HepG2 (cell line): ENCODE results near the gene CACNA1D. TPM values are rescaled to one million over a fixed set of nuclear protein-coding genes. Genes with fewer than 3 reads are reported as not detected.
A peak's percentile ranks its signal among the peaks of the same experiment; 100 is the strongest.

ENCODE experiments used
- GRHL1 ChIP-seq: sonication (generic); formaldehyde crosslinking; conservative IDR thresholded peaks from 2 replicates; pipeline ENCODE4 v1.8.0; 2022; ENCODE audit warnings: missing genetic modification reagents
- GTF3A ChIP-seq: sonication (generic); formaldehyde crosslinking; conservative IDR thresholded peaks from 2 replicates; pipeline ENCODE4 v1.4.0; 2020; ENCODE audit warnings: mild to moderate bottlenecking, missing genetic modification reagents
- HDAC2 ChIP-seq: sonication (generic); formaldehyde crosslinking; IDR thresholded peaks from 2 replicates; pipeline ENCODE4 v1.4.0; 2020; ENCODE audit warnings: missing genetic modification reagents
- MAFG ChIP-seq: sonication (generic); formaldehyde crosslinking; IDR thresholded peaks from 2 replicates; pipeline ENCODE4 v1.5.1; 2020; ENCODE audit warnings: mild to moderate bottlenecking, missing genetic modification reagents
- MBD4 ChIP-seq: IDR thresholded peaks from 2 replicates; pipeline ENCODE4 v1.6.1; 2012; ENCODE audit warnings: low read length, inconsistent platforms, borderline replicate concordance
- MYC ChIP-seq: sonication (generic); formaldehyde crosslinking; IDR thresholded peaks from 2 replicates; pipeline ENCODE4 v1.9.0; 2021; ENCODE audit warnings: missing genetic modification reagents, borderline replicate concordance
- PBX3 ChIP-seq: sonication (generic); formaldehyde crosslinking; IDR thresholded peaks from 2 replicates; pipeline ENCODE4 v1.8.1; 2023; ENCODE audit warnings: missing genetic modification reagents, inconsistent platforms, borderline replicate concordance
- RBAK ChIP-seq: sonication (generic); formaldehyde crosslinking; IDR thresholded peaks from 2 replicates; pipeline ENCODE4 v1.5.1; 2020; ENCODE audit warnings: mild to moderate bottlenecking, missing genetic modification reagents
- SAP130 ChIP-seq: IDR thresholded peaks from 2 replicates; pipeline ENCODE4 v1.6.1; 2016; ENCODE audit warnings: low read depth
- SKIL ChIP-seq: sonication (generic); formaldehyde crosslinking; IDR thresholded peaks from 2 replicates; pipeline ENCODE4 v1.8.0; 2022; ENCODE audit warnings: missing genetic modification reagents, mild to moderate bottlenecking, moderate library complexity, borderline replicate concordance
- TERF1 ChIP-seq: sonication (generic); formaldehyde crosslinking; IDR thresholded peaks from 2 replicates; pipeline ENCODE4 v1.8.0; 2022; ENCODE audit warnings: mild to moderate bottlenecking, missing genetic modification reagents, moderate library complexity
- ZBTB21 ChIP-seq: sonication (generic); formaldehyde crosslinking; IDR thresholded peaks from 2 replicates; pipeline ENCODE4 v1.4.0; 2020; ENCODE audit warnings: missing genetic modification reagents
- ZBTB44 ChIP-seq: sonication (generic); formaldehyde crosslinking; IDR thresholded peaks from 2 replicates; pipeline ENCODE4 v1.4.0; 2020; ENCODE audit warnings: missing genetic modification reagents
- ZEB1 ChIP-seq: IDR thresholded peaks from 2 replicates; pipeline ENCODE4 v1.6.1; 2012; ENCODE audit warnings: mild to moderate bottlenecking, low read depth, inconsistent platforms; ENCODE audit not compliant: insufficient replicate concordance
- ZNF253 ChIP-seq: sonication (generic); formaldehyde crosslinking; IDR thresholded peaks from 2 replicates; pipeline ENCODE4 v1.8.0; 2022; ENCODE audit warnings: mild to moderate bottlenecking, missing genetic modification reagents, borderline replicate concordance
- ZNF274 ChIP-seq: sonication (generic); formaldehyde crosslinking; IDR thresholded peaks from 2 replicates; pipeline ENCODE4 v1.5.1; 2020; ENCODE audit warnings: mild to moderate bottlenecking, missing genetic modification reagents
- ZNF343 ChIP-seq: sonication (generic); formaldehyde crosslinking; IDR thresholded peaks from 2 replicates; pipeline ENCODE4 v1.4.0; 2020; ENCODE audit warnings: mild to moderate bottlenecking, missing genetic modification reagents
- ZNF484 ChIP-seq: sonication (generic); formaldehyde crosslinking; IDR thresholded peaks from 2 replicates; pipeline ENCODE4 v1.5.1; 2020; ENCODE audit warnings: mild to moderate bottlenecking, low read depth, missing genetic modification reagents, borderline replicate concordance
- ZNF777 ChIP-seq: sonication (generic); formaldehyde crosslinking; IDR thresholded peaks from 2 replicates; pipeline ENCODE4 v1.4.0; 2020; ENCODE audit warnings: missing genetic modification reagents
- ZNF883 ChIP-seq: sonication (generic); formaldehyde crosslinking; IDR thresholded peaks from 2 replicates; pipeline ENCODE4 v1.5.1; 2020; ENCODE audit warnings: mild to moderate bottlenecking, missing genetic modification reagents; ENCODE audit errors: not compliant biosample characterization
- ZSCAN25 ChIP-seq: sonication (generic); formaldehyde crosslinking; IDR thresholded peaks from 2 replicates; pipeline ENCODE4 v1.8.0; 2022; ENCODE audit warnings: mild to moderate bottlenecking, missing genetic modification reagents
- polyA plus RNA-seq, 8 experiments: library from polyadenylated mRNA; depleted of rRNA in 3 of 8; stranded (reverse) in 7 of 8; unstranded in 1 of 8; fragments of >200 nt; fragmentation: Illumina TruSeq in 4 of 8; extraction: Trizol in 4 of 8; gene quantifications; 2 replicates each; pipeline versions ENCODE4 v1.2.1 to v1.2.3, GENCODE V29; 2011 to 2016; ENCODE audit warnings: low read depth in 4 of 8, missing spikeins in 1 of 8, mixed read lengths in 1 of 8; ENCODE audit not compliant: insufficient read depth in 1 of 8
- total RNA-seq, 5 experiments: library from RNA; depleted of rRNA; stranded (reverse); fragments of >200 nt; fragmentation: Illumina TruSeq; extraction: Trizol; gene quantifications; 2 replicates each; pipeline ENCODE4 v1.2.3, GENCODE V29; 2016; ENCODE audit warnings: low read depth in 1 of 5

The CACNA1D gene
- total and polyA plus RNA-seq, 2 of the 13 experiments (the other 11 are each of a cell fraction or from before 2014, with no cell fraction given), result 0.26 to 0.38 TPM

- TF ChIP-seq MYC (0 out of 2 replicates have a peak, but pooled peaks have one; percentile 18), HDAC2 (CRISPR knock-in tag) (peak; percentile 75; the same call in 1 of the 2 replicates), ZSCAN25 (no peak), ZNF484 (no peak), SAP130 (CRISPR knock-in tag) (peak; percentile 33; the same call in 1 of the 2 replicates), PBX3 (no peak), ZEB1 (no peak), ZBTB21 (CRISPR knock-in tag) (no peak), ZNF777 (CRISPR knock-in tag) (no peak), MBD4 (no peak), ZNF883 (CRISPR knock-in tag) (no peak), ZNF253 (CRISPR knock-in tag) (no peak), ZNF274 (CRISPR knock-in tag) (no peak), TERF1 (CRISPR knock-in tag) (no peak), ZNF343 (CRISPR knock-in tag) (no peak), ZBTB44 (CRISPR knock-in tag) (no peak), SKIL (CRISPR knock-in tag) (no peak), MAFG (CRISPR knock-in tag) (no peak), RBAK (CRISPR knock-in tag) (no peak), GTF3A (CRISPR knock-in tag) (no peak), GRHL1 (no peak)
Observed at GRCh38 chr3:53818221-53819162, 324.1 kb downstream of the CACNA1D start (continued).
